WTC11 (cell line): ENCODE measurements around the gene TPTE2. TPM values are rescaled to one million over a fixed set of nuclear protein-coding genes. Genes with fewer than 3 reads are reported as not detected.
A peak's percentile ranks its signal among the peaks of the same experiment; 100 is the strongest.

Experiments used
- ATAC-seq: fragments of 200-7000 bp; cut with Tn5 transposase; 2 replicates; pipeline ENCODE4 v1.10.0; 2021; ENCODE audit warnings: mild to moderate bottlenecking, moderate library complexity
- CTCF ChIA-PET: fragments of 300-600 bp; sonication (Branson Sonifier 250); formaldehyde crosslinking; loops from one replicate; lab custom pipeline; 2021; ENCODE audit warnings: antibody characterized with exemption; lab: Charles Lee
- POLR2A ChIA-PET: fragments of 350-600 bp; sonication (Branson Sonifier 250); formaldehyde crosslinking; loops from one replicate; lab custom pipeline; 2021; ENCODE audit warnings: antibody characterized with exemption; lab: Charles Lee
- DNase-seq: peaks from one replicate; pipeline ENCODE4 v3.0.0; 2021; ENCODE audit warnings: low spot score
- H3K27ac Mint-ChIP-seq: 2 replicates; pipeline ENCODE4 v1.8.0; 2021; ENCODE audit warnings: mixed read lengths
- H3K27me3 Mint-ChIP-seq: 2 replicates; pipeline ENCODE4 v1.8.0; 2021; ENCODE audit warnings: low read depth, mild to moderate bottlenecking, moderate library complexity, mixed read lengths
- H3K36me3 Mint-ChIP-seq: 2 replicates; pipeline ENCODE4 v1.8.0; 2021; ENCODE audit warnings: mixed read lengths
- H3K4me1 Mint-ChIP-seq: 2 replicates; pipeline ENCODE4 v1.8.0; 2022; ENCODE audit warnings: mixed read lengths
- H3K4me3 Mint-ChIP-seq: 2 replicates; pipeline ENCODE4 v1.8.0; 2021; ENCODE audit warnings: mild to moderate bottlenecking, moderate library complexity, mixed read lengths
- H3K9me3 Mint-ChIP-seq: 2 replicates; pipeline ENCODE4 v1.8.0; 2021; ENCODE audit warnings: mixed read lengths
- ATF3 ChIP-seq: sonication (generic); formaldehyde crosslinking; conservative IDR thresholded peaks from 2 replicates; pipeline ENCODE4 v1.8.1; 2022; ENCODE audit warnings: mild to moderate bottlenecking, missing genetic modification reagents
- CREM ChIP-seq: sonication (generic); formaldehyde crosslinking; IDR thresholded peaks from 2 replicates; pipeline ENCODE4 v1.8.1; 2022; ENCODE audit warnings: mild to moderate bottlenecking, missing genetic modification reagents, moderate library complexity
- E2F5 ChIP-seq: sonication (generic); formaldehyde crosslinking; IDR thresholded peaks from 2 replicates; pipeline ENCODE4 v1.8.1; 2022; ENCODE audit warnings: mild to moderate bottlenecking, moderate library complexity, missing genetic modification reagents
- ELF4 ChIP-seq: sonication (generic); formaldehyde crosslinking; IDR thresholded peaks from 2 replicates; pipeline ENCODE4 v1.8.1; 2022; ENCODE audit warnings: low read depth, mild to moderate bottlenecking, moderate library complexity, missing genetic modification reagents
- IRF1 ChIP-seq: sonication (generic); formaldehyde crosslinking; IDR thresholded peaks from 2 replicates; pipeline ENCODE4 v1.8.0; 2023; ENCODE audit warnings: missing genetic modification reagents
- JUN ChIP-seq: sonication (generic); formaldehyde crosslinking; IDR thresholded peaks from 2 replicates; pipeline ENCODE4 v1.8.0; 2023; ENCODE audit warnings: mild to moderate bottlenecking, missing genetic modification reagents
- SOX15 ChIP-seq: fragments of 250-450 bp; sonication (Bioruptor Pico); IDR thresholded peaks from 2 replicates; pipeline ENCODE4 v1.9.0; 2021; ENCODE audit warnings: mild to moderate bottlenecking
- TEAD1 ChIP-seq: sonication (generic); formaldehyde crosslinking; IDR thresholded peaks from 2 replicates; pipeline ENCODE4 v1.8.0; 2022; ENCODE audit warnings: mild to moderate bottlenecking, missing genetic modification reagents
- ZNF263 ChIP-seq: sonication (generic); formaldehyde crosslinking; IDR thresholded peaks from 2 replicates; pipeline ENCODE4 v1.8.1; 2022; ENCODE audit warnings: low read depth, mild to moderate bottlenecking, moderate library complexity, missing genetic modification reagents
- ZNF416 ChIP-seq: fragments of 250-450 bp; sonication (Bioruptor Pico); IDR thresholded peaks from 2 replicates; pipeline ENCODE4 v1.9.0; 2021; ENCODE audit warnings: mild to moderate bottlenecking, inconsistent platforms
- total RNA-seq: library from RNA; stranded (reverse); gene quantifications from 3 replicates; pipeline ENCODE4 v1.2.3, GENCODE V29; 2021
- TF ChIP-seq, protein P1 (sequence below): sonication (generic); formaldehyde crosslinking; IDR thresholded peaks from 2 replicates; pipeline ENCODE4 v1.8.1; 2023; ENCODE audit warnings: mild to moderate bottlenecking, missing genetic modification reagents, borderline replicate concordance
- TF ChIP-seq, protein P2 (sequence below): sonication (generic); formaldehyde crosslinking; IDR thresholded peaks from 2 replicates; pipeline ENCODE4 v1.8.0; 2022; ENCODE audit warnings: mild to moderate bottlenecking, missing genetic modification reagents
- TF ChIP-seq, protein P3 (sequence below): sonication (generic); formaldehyde crosslinking; IDR thresholded peaks from 2 replicates; pipeline ENCODE4 v1.8.1; 2022; ENCODE audit warnings: low read depth, mild to moderate bottlenecking, moderate library complexity, missing genetic modification reagents, borderline replicate concordance

Gene TPTE2
- total RNA-seq, 1 experiment from 2014 or later: not detected

- TF ChIP-seq CREM (no peak), ATF3 (CRISPR knock-in tag) (no peak), E2F5 (CRISPR knock-in tag) (no peak), SOX15 (no peak), ZNF263 (no peak), IRF1 (CRISPR knock-in tag) (no peak), ELF4 (CRISPR knock-in tag) (no peak)
- TF ChIP-seq, protein P1, sequence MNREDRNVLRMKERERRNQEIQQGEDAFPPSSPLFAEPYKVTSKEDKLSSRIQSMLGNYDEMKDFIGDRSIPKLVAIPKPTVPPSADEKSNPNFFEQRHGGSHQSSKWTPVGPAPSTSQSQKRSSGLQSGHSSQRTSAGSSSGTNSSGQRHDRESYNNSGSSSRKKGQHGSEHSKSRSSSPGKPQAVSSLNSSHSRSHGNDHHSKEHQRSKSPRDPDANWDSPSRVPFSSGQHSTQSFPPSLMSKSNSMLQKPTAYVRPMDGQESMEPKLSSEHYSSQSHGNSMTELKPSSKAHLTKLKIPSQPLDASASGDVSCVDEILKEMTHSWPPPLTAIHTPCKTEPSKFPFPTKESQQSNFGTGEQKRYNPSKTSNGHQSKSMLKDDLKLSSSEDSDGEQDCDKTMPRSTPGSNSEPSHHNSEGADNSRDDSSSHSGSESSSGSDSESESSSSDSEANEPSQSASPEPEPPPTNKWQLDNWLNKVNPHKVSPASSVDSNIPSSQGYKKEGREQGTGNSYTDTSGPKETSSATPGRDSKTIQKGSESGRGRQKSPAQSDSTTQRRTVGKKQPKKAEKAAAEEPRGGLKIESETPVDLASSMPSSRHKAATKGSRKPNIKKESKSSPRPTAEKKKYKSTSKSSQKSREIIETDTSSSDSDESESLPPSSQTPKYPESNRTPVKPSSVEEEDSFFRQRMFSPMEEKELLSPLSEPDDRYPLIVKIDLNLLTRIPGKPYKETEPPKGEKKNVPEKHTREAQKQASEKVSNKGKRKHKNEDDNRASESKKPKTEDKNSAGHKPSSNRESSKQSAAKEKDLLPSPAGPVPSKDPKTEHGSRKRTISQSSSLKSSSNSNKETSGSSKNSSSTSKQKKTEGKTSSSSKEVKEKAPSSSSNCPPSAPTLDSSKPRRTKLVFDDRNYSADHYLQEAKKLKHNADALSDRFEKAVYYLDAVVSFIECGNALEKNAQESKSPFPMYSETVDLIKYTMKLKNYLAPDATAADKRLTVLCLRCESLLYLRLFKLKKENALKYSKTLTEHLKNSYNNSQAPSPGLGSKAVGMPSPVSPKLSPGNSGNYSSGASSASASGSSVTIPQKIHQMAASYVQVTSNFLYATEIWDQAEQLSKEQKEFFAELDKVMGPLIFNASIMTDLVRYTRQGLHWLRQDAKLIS (CRISPR knock-in tag): no peak
Measured at GRCh38 chr13:19589312-19589711, 28.0 kb upstream of the TPTE2 start (continued).

- H3K27ac Mint-ChIP-seq: no peak overlapping the region
- POLR2A ChIA-PET: no interaction called here
- H3K36me3 Mint-ChIP-seq: peaks cover 37% of the 10 kb centered on the region
- H3K9me3 Mint-ChIP-seq: peaks cover 82% of the 10 kb centered on the region
- no peaks in the 10 kb centered on the region for H3K4me1 Mint-ChIP-seq
- ATAC-seq: peak; percentile 91
- peaks cover 12% of the 10 kb centered on the region for H3K27me3 Mint-ChIP-seq
- CTCF ChIA-PET: interaction anchor here (1.0 to 1.5 kb wide), 2 partner anchors 31 to 46 kb away, joined by 5 read pairs; partner anchors contain the start of gene MPHOSPH8
- TF ChIP-seq, protein P2, sequence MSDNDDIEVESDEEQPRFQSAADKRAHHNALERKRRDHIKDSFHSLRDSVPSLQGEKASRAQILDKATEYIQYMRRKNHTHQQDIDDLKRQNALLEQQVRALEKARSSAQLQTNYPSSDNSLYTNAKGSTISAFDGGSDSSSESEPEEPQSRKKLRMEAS (CRISPR knock-in tag): no peak
- TF ChIP-seq, protein P3, sequence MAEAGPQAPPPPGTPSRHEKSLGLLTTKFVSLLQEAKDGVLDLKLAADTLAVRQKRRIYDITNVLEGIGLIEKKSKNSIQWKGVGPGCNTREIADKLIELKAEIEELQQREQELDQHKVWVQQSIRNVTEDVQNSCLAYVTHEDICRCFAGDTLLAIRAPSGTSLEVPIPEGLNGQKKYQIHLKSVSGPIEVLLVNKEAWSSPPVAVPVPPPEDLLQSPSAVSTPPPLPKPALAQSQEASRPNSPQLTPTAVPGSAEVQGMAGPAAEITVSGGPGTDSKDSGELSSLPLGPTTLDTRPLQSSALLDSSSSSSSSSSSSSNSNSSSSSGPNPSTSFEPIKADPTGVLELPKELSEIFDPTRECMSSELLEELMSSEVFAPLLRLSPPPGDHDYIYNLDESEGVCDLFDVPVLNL (CRISPR knock-in tag): no peak
- TF ChIP-seq E2F5 (CRISPR knock-in tag): no peak
- no peak for TF ChIP-seq ZNF416 (CRISPR knock-in tag)
- no peak for TF ChIP-seq JUN (CRISPR knock-in tag)
- TF ChIP-seq TEAD1: no peak
- no peak overlapping the region for H3K4me3 Mint-ChIP-seq
- DNase-seq: no peak
Measured at GRCh38 chr13:19587635-19588300, 26.4 kb upstream of the TPTE2 start.
